HG03175 (cell line): ENCODE results near the gene ITGB6.

ENCODE experiments used
- ATAC-seq: cut with Tn5 transposase; IDR thresholded peaks from one replicate; pipeline ENCODE4 v1.9.1; 2021; ENCODE audit warnings: mild to moderate bottlenecking, moderate library complexity; ENCODE audit not compliant: unreplicated experiment

Gene ITGB6

GRCh38 chr2:160104115-160104514 is 96.0 kb downstream of the ITGB6 start:
- no peak for ATAC-seq

GRCh38 chr2:160097326-160097725 is 102.7 kb downstream of the ITGB6 start:
- ATAC-seq = no peak

GRCh38 chr2:160096409-160096808 is 103.7 kb downstream of the ITGB6 start:
- ATAC-seq = peak; percentile 53

- no peak for ATAC-seq
Measured at GRCh38 chr2:160092445-160092844, 107.6 kb downstream of the ITGB6 start.

GRCh38 chr2:160091381-160091780 is 108.7 kb downstream of the ITGB6 start:
- no peak for ATAC-seq

DNA sequence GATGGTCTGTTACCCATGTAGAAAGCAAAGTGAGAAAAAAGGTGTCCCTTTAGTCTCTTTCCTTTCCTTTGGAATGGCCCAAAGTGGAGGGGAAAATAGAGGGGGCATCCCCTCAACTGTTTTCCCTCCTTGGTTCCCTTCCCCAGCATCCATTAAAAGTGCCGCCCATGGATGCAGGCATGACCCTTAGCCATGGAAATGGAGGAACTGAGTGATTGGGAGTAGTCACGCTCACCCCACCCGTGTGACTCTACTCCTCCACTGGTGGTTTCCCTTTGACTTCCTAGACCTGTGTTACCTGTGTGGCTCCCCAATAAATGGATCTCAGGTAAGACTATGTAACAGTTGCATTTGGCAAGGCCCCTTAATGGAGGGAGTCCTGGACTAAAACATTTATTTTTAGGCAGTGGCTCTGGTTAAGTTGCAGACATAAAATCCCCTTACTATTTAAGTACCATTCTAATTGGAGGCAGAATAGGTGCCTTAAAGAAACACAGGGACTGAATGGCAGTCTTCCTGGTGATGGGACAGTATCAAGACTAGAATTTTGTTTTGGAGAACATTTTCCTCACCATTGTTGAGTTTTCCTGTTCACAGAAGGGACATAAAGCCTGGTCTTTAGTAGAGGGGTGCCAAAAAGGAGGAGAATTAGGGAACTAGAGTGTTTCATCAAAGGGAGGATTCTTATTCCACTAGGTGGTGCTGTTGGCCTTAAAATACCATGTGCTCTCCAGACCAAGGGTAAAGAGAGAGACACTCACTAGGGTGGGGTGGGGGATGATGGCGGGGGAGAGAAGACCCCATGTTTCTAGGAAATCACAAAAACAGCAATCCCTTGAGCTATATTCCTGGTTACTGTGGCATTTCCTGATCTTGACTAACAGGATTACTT is 112.0 kb downstream of the ITGB6 start:
- ATAC-seq = no peak

DNA sequence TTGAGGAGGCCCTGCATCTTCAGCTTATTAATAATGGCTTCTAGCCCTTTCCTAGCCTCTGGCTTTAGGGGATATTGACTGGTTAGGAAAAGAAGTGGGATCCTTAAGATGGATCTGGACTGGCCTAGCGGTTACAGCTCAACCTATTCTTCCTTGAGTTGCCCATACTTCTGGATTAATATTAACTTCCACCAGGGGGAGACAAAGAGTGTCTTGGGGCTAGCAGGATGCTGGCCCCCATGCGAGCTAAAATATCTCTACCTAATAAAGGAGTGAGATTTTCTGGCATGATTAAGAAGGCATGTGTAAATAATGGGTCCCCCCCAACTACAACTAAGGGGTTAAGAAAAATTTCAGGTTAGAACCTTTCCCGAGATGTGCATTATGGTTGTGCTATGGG is 114.4 kb downstream of the ITGB6 start:
- ATAC-seq = no peak

DNA sequence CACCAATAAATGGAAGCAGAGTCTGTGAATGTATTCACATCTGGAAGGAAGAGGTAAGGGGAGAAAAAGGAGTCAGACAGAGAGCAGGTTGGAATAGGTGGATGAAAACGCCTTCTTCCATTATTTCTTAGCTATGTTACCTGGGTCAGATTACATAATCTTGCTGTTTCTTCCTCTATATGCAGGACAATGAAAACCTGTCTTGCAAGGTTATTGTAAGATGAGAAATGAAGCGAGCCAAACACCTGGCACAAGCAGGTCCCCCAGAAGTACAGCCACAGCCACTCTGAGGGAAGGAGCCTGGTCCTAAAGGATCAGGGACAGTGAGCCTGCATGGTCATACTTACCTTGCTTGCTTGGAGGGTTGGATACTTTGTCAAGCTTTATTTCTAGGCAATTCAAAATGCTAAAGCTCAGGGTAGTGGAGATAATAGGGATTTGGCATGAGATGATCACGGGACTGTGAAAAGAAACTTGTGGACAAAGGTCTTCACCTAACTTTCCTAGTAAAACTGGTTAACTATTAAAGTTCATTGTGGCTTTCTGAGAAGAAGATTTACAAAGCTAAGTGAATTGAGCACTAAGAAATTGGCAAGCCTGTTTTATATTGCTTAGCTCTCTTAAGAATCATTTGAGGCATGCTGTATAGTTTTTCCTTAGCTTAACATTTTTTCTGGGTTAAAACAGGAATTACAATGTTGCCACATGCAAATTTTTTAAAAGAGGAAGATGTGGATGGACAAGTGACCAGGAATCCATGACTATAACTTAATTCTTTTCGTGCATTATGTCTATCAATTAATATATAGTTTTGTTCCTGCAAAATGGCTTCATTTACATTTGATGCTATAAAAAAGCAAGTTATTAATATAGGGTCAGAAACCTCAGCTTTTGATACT is 121.9 kb downstream of the ITGB6 start:
- ATAC-seq = no peak

DNA sequence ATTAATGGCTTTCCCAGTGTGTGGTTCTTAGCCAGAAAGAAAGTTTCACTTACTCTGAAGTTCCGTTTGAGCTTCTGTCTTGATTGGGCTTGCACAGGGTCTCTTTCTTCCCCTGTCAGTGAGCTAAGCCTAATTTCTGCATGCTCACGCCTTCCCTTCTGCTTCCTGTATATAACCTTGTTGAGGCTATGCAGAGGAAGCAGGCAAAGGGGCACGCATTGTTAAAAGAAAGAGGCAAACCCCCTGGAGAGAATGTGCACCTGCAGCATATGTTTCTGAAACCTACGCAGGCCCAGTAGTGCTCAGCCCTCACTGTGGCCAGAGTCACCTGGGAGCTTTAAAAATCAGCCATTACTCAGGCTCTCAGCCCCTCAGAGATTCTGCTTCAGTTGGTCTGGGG is 123.2 kb downstream of the ITGB6 start:
- no peak for ATAC-seq

- no peak for ATAC-seq
Measured at GRCh38 chr2:160076241-160076640, 123.8 kb downstream of the ITGB6 start.

DNA sequence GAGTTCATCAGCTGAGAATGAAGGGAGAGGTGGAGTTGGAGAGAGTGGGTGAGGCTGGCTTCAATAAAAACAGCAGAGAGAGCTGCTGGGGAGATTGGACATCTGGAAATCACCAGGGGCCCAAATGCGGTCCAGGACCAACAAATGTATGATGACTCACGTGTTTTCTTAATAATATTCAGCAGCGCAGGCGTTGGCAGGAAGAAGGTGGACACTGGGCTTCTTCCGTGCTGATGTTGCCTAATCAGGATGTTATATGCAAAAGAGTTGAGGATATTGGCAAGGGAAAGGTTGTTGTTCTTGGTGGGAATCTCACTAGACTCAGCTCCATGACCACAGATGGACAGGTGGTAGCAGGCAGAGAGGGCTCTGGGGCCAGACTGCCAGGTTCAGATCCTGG is 124.9 kb downstream of the ITGB6 start:
- no peak for ATAC-seq

DNA sequence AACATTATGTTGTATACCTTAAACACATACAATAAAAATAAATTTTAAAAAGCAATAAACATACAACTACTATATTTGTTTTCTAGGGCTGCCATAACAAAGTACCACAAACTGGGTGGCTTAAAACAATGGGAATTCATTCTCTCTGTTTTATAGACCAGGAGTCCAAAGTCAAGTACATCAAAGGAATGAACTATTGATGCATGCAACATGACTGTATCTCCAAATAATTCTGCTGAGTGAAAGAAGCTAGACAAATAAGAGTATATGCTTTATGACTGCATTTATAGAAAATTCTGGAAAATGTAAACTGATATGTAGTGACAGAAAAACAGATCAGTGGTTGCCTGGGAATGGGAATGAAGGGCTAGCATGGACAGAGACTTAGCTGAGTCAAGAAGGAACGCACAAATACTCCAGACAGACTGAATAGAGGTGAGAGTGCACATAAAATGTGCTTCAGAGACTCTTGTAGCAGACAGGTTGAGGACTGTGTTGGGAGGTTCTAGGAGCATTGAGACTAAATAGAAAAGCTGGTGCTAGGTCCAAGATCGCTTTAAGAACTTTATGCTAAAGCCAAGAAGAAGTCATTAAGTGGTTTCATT is 126.7 kb downstream of the ITGB6 start:
- ATAC-seq = no peak

- no peak for ATAC-seq
Measured at GRCh38 chr2:160068906-160069305, 131.2 kb downstream of the ITGB6 start.

GRCh38 chr2:160064916-160065315 is 135.2 kb downstream of the ITGB6 start:
- no peak for ATAC-seq

- ATAC-seq = no peak
Measured at GRCh38 chr2:160063879-160064612, 136.0 kb downstream of the ITGB6 start.

DNA sequence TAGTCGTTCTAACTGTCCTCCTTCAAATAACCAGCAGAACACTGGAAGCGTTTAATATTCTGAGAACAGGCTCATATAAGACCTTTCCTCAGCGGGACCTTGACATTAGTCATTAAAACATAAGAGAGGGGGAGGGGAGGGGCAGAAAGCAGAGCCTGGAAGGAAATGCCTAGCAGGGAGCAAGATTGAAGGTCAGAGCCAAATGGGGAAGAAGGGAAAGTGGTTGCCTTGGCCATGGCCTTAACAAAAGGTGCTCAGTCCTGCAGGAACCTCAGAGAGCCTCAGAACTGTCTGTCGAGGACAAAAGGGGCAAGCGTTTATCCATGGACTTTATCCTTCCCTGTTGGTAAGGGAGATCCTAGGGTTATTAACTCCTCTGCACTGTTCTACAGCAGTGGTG is 136.8 kb downstream of the ITGB6 start:
- no peak for ATAC-seq

- ATAC-seq = no peak
Measured at GRCh38 chr2:160062292-160063005, 137.6 kb downstream of the ITGB6 start, which contains the start of gene PLA2R1. TSS of gene PLA2R1 (minus strand) at chr2:160062615. CDS start at chr2:160062403, 212 bp downstream.

- no peak for ATAC-seq
Measured at GRCh38 chr2:160061944-160062291, 138.2 kb downstream of the ITGB6 start.

DNA sequence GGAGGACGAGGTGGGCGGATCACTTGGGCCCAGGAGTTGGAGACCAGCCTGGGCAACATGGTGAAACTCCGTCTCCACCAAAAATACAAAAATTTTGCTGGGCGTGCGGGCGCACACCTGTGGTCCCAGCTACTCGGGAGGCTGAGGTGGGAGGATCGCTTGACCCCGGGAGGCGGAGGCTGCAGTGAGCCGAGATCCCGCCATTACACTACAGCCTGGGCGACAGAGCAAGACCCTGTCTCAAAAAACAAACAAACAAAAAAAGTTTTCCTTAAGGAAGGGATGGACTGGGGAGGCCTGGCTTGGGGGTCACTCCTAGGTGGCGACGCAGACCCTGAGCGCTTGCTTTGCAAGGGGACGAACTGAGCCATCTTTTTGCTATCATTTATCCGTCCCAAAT is 138.5 kb downstream of the ITGB6 start:
- no peak for ATAC-seq

GRCh38 chr2:160060297-160060696 is 139.8 kb downstream of the ITGB6 start:
- ATAC-seq = no peak
